Fibroblast of pulmonary artery (primary cell): Measurements from ENCODE around the gene LANCL2.

ENCODE experiments used
- DNase-seq: peaks from one replicate; pipeline ENCODE4 v3.0.0-alpha.2; 2010; ENCODE audit warnings: low read depth
- H3K4me3 ChIP-seq: replicated peaks from 2 replicates; pipeline ENCODE4 v1.5.1; 2011; ENCODE audit warnings: low read depth, mild to moderate bottlenecking, control low read depth, low read length, moderate library complexity
- CTCF ChIP-seq: IDR thresholded peaks from 2 replicates; pipeline ENCODE4 v1.5.1; 2011; ENCODE audit warnings: mild to moderate bottlenecking, control low read depth, low read length, inconsistent platforms; ENCODE audit errors: missing control alignments

LANCL2 gene

GRCh38 chr7:55463686-55464262, 98.6 kb downstream of the LANCL2 start:
- no peak for TF ChIP-seq CTCF
- DNase-seq, result no peak
- H3K4me3 ChIP-seq, result no peak overlapping the region

- TF ChIP-seq CTCF, result no peak
- no peak for DNase-seq
- no peak overlapping the region for H3K4me3 ChIP-seq
Measured at GRCh38 chr7:55464422-55464821, 99.3 kb downstream of the LANCL2 start.

- TF ChIP-seq CTCF, result no peak
- H3K4me3 ChIP-seq, result no peak overlapping the region
- no peak for DNase-seq
Measured at GRCh38 chr7:55465691-55466090, 100.6 kb downstream of the LANCL2 start.

- TF ChIP-seq CTCF, result no peak
- no peak for DNase-seq
- no peak overlapping the region for H3K4me3 ChIP-seq
Measured at GRCh38 chr7:55467047-55467593, 102.0 kb downstream of the LANCL2 start.

GRCh38 chr7:55468495-55468894, 103.4 kb downstream of the LANCL2 start:
- no peak for DNase-seq
- no peak overlapping the region for H3K4me3 ChIP-seq
- TF ChIP-seq CTCF, result no peak

GRCh38 chr7:55469271-55469681, 104.1 kb downstream of the LANCL2 start:
- no peak for TF ChIP-seq CTCF
- no peak for DNase-seq
- no peak overlapping the region for H3K4me3 ChIP-seq

- no peak for TF ChIP-seq CTCF
- no peak for DNase-seq
- H3K4me3 ChIP-seq, result no peak overlapping the region
Measured at GRCh38 chr7:55469721-55470120, 104.6 kb downstream of the LANCL2 start.
